ENCODE data around the gene PCDHA13. TPM values are rescaled to one million over a fixed set of nuclear protein-coding genes. Genes with fewer than 3 reads are reported as not detected.

The PCDHA13 gene, protein sequence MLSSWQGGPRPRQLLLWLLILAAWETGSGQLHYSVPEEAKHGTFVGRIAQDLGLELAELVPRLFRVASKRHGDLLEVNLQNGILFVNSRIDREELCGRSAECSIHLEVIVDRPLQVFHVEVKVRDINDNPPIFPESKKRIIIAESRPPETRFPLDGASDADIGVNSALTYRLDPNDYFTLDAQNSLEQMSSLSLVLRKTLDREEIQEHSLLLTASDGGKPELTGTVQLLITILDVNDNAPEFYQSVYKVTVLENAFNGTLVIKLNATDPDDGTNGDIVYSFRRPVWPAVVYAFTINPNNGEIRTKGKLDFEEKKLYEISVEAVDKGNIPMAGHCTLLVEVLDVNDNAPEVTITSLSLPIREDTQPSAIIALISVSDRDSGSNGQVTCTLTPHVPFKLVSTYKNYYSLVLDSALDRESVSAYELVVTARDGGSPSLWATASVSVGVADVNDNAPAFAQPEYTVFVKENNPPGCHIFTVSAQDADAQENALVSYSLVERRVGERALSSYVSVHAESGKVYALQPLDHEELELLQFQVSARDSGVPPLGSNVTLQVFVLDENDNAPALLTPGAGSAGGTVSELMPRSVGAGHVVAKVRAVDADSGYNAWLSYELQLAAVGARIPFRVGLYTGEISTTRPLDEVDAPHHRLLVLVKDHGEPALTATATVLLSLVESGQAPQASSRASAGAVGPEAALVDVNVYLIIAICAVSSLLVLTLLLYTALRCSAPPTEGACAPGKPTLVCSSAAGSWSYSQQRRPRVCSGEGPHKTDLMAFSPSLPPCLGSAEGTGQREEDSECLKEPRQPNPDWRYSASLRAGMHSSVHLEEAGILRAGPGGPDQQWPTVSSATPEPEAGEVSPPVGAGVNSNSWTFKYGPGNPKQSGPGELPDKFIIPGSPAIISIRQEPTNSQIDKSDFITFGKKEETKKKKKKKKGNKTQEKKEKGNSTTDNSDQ
- total RNA-seq: 0.09 TPM in 1 of 2 replicates, not detected in the other

DNA sequence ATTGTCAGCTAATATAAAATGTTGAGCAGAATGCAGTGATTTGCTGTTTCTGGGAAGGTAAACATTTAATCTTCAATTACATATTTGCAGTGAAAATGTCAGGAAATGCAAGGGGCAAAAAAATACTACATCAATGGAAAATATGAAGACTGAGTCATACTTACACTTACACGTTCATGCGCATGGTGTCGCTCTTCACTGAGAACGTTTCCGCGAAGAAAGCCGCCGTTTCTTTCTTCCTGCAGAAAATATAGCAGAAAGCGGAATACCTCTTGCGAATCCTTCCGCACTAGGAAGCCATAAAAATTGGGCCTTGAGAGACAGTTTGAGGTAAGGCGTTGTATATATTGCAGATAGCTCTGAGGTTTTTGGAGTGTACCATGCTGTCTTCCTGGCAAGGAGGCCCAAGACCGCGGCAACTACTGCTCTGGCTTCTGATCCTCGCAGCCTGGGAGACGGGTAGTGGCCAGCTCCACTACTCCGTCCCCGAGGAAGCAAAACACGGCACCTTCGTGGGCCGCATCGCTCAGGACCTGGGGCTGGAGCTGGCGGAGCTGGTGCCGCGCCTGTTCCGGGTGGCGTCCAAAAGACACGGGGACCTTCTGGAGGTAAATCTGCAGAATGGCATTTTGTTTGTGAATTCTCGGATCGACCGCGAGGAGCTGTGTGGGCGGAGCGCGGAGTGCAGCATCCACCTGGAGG, at the start of gene PCDHA13:
Gene PCDHA13 (plus strand): TSS at position 236 of the 702 bp plus-strand sequence. CDS start 145 bp downstream, at position 381.

DNA sequence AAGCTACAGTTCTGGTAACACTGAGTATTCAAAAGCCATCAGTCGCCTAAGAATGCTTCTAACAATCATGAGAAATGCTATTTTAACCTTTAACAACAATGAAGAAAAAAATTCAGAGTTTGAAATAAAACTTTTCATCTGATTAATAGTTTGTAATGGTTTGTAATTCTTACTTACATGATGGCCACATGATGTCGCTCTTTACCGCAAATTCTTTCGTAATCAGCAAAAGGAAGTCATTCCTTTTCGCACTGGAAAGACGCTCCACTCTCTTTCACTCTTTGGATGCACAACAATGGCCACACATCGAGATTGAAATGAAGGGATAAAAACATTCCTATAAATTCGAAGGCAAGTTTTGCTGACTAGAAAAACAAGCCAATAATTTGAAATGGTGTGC, 47.9 kb upstream of the PCDHA13 start, which contains the start of gene PCDHA7:
Gene PCDHA7 (plus strand): TSS at position 277 of the 400 bp plus-strand sequence. CDS start 115 bp downstream, at position 392.

DNA sequence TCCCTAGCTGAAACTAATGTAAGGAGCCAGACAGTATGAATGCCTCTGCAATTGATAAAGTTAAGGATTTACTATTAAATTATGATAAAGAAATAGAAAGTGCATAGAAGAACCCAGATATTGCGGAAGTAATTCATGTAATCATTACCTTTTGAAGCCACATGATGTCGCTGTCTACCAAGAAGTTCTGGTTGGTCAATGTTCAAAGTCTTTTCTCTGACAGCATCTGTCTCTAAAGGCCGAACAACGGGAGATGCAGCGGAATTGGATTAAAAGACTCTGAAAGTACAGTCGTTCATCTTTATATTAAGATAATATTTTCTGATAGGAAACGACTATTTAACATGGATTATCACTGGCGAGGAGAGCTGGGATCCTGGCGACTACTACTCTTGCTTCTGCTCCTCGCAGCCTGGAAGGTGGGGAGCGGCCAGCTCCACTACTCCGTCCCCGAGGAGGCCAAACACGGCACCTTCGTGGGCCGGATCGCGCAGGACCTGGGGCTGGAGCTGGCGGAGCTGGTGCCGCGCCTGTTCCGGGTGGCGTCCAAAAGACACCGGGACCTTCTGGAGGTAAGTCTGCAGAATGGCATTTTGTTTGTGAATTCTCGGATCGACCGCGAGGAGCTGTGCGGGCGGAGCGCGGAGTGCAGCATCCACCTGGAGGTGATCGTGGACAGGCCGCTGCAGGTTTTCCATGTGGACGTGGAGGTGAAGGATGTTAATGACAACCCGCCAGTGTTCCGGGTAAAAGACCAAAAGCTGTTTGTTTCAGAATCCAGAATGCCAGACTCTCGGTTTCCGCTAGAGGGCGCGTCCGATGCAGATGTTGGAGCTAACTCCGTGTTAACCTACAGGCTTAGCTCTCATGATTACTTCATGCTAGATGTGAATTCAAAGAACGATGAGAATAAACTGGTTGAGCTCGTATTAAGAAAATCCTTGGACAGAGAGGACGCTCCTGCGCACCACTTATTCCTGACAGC, 40.7 kb upstream of the PCDHA13 start, which contains the start of gene PCDHA8:
Gene PCDHA8 (plus strand): TSS at position 210 of the 985 bp plus-strand sequence. CDS start 135 bp downstream, at position 345.

DNA sequence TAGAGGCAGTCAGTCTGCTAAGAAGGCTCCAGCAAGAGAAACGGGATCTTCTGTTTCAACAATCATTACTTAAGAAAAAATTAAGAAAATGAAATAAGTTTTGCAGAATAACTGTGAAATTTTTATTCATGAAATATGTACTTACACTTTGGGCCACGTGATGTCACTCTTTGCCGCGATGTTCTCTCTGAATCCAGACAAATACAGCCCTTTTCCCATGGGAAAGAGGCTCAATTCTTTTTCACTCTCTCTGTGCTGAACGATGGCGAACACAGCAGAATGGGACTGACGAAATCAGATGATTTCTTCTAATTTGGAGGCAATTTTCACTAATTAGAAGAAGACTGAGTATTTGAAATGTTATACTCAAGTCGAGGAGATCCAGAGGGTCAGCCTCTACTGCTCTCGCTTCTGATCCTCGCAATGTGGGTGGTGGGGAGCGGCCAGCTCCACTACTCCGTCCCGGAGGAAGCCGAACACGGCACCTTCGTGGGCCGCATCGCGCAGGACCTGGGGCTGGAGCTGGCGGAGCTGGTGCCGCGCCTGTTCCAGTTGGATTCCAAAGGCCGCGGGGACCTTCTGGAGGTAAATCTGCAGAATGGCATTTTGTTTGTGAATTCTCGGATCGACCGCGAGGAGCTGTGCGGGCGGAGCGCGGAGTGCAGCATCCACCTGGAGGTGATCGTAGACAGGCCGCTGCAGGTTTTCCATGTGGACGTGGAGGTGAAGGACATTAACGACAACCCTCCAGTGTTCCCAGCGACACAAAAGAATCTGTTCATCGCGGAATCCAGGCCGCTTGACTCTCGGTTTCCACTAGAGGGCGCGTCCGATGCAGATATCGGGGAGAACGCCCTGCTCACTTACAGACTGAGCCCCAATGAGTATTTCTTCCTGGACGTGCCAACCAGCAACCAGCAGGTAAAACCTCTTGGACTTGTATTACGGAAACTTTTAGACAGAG, 33.5 kb upstream of the PCDHA13 start, which contains the start of gene PCDHA9:
Gene PCDHA9 (plus strand): TSS at position 244 of the 964 bp plus-strand sequence. CDS start 114 bp downstream, at position 358.

DNA sequence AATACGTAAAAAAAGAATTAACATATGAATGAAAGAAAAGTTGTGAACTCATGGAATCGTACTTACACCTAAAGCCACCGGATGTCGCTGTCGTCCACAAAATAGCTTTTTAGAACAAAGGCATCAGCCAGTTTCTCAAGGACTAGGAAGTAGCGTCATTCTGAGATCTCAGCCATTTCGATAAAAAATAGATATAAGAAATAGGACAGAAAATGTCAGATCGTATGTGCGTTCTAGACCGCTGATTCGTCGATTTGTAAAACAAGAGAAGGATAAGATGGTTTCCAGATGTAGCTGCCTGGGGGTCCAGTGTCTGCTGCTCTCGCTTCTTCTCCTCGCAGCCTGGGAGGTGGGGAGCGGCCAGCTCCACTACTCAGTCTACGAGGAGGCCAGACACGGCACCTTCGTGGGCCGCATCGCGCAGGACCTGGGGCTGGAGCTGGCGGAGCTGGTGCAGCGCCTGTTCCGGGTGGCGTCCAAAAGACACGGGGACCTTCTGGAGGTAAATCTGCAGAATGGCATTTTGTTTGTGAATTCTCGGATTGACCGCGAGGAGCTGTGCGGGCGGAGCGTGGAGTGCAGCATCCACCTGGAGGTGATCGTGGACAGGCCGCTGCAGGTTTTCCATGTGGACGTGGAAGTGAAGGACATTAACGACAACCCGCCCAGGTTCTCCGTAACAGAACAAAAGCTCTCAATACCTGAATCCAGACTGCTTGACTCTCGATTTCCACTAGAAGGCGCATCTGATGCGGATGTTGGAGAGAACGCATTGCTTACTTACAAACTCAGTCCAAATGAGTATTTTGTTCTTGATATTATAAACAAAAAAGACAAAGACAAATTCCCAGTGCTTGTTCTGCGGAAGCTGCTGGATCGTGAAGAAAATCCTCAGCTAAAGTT, 25.9 kb upstream of the PCDHA13 start, which contains the start of gene PCDHA10:
Gene PCDHA10 (plus strand): TSS at position 126 of the 903 bp plus-strand sequence. CDS start 152 bp downstream, at position 278.

DNA sequence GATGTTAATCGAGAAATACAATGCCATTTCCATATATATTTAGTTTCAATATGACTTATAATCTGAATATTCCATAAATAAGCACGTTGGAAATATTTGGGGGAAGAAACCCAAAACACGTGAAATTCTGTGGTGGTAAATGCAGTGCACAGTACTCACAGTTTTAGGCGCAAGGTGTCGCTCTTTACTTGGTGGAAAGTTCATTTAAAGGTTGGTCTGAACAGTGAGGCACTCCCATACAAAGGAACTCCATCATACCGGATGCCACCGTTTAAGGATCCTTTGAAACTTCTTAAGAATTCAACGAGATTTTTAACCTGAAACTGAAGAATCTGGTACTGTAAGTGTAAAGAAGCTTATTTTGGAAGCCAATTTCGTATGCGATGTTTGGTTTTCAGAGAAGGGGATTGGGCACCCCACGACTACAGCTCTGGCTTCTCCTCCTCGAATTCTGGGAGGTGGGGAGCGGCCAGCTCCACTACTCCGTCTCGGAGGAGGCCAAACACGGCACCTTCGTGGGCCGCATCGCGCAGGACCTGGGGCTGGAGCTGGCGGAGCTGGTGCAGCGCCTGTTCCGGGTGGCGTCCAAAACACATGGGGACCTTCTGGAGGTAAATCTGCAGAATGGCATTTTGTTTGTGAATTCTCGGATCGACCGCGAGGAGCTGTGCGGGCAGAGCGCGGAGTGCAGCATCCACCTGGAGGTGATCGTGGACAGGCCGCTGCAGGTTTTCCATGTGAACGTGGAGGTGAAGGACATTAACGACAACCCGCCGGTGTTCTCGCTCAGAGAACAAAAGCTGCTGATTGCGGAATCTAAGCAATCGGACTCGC, 13.0 kb upstream of the PCDHA13 start, which contains the start of gene PCDHA11:
Gene PCDHA11 (plus strand): TSS at position 237 of the 834 bp plus-strand sequence. CDS start 147 bp downstream, at position 384.

DNA sequence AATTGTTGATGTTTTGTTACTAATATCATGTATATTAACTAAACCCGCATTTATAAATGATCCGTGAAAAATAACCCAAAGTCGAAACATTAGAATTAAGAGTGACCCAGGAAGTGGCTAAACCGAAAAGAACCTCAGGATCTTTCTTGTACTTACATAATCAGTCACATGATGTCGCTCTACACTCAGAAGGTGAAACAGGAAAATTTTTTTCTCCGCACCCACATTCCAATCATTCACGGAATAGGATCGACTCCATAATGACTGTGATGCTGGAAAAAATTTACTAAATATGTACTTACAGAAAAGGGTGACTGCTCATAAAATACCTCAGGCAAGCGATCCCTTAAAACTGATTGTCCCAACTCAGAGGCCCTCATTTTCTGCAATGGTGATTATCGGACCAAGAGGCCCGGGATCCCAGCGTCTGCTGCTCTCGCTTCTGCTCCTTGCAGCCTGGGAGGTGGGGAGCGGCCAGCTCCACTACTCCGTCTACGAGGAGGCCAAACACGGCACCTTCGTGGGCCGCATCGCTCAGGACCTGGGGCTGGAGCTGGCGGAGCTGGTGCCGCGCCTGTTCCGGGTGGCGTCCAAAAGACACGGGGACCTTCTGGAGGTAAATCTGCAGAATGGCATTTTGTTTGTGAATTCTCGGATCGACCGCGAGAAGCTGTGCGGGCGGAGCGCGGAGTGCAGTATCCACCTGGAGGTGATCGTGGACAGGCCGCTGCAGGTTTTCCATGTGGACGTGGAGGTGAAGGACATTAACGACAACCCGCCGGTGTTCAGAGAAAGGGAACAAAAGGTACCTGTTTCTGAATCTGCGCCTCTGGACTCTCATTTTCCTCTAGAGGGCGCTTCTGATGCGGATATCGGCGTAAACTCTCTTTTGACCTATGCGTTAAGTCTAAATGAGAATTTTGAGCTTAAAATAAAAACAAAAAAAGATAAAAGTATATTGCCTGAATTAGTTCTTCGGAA, 6.5 kb upstream of the PCDHA13 start, which contains the start of gene PCDHA12:
Gene PCDHA12 (plus strand): TSS at position 224 of the 981 bp plus-strand sequence. CDS start 165 bp downstream, at position 389.

DNA sequence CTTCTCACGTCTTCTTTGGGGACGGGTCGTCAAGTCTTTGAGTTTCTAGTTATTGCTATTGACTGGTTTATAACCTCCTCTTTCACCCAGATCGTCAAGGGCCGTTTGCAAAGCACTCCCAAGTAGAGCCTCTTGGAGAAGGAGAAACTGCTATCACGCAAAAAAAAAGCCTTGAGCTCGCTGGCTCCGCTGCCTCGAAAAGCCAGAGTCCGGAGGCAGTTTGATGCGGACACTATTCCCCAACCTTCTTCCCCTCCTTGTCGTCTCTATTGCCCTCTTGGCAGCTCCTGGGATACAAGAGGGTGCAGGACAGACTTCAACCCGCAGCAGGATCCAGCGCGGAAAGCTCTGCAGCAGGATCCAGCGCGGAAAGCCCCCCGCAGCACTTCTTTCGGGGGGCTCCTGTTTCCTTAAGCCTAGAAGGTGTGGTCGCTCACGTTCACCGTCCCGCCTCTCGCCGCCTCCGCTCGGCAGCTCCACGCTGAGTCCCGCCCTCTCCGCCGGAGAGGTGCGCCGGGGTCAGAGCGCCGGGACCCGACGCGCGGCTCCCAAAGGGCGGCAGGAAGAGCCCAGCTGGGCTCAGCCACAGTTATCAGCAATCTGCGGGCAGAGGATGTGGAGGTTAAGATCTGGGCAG, 44.0 kb downstream of the PCDHA13 start, which contains the start of gene PCDHAC1:
Gene PCDHAC1 (plus strand): TSS at position 494 of the 637 bp plus-strand sequence. CDS start 594 bp downstream, outside the sequence.

Other genes starting within 250 kb of the PCDHA13 start
- 1.3 and 1.6 TPM in 2 replicates for gene CD14, start 248.9 kb upstream of the PCDHA13 start, total RNA-seq
- 9.8 and 11.7 TPM in 2 replicates for gene TMCO6, start 242.7 kb upstream of the PCDHA13 start, total RNA-seq
- 53.3 and 90.9 TPM in 2 replicates for gene NDUFA2, start 234.5 kb upstream of the PCDHA13 start, total RNA-seq
- gene IK, start 234.3 kb upstream of the PCDHA13 start, total RNA-seq: 64.8 and 75.5 TPM in 2 replicates
- gene WDR55, start 217.2 kb upstream of the PCDHA13 start, total RNA-seq: 25.9 and 28.6 TPM in 2 replicates
- under 0.01 and 0.09 TPM in 2 replicates for gene DND1, start 208.5 kb upstream of the PCDHA13 start, total RNA-seq
- 39.4 and 52.8 TPM in 2 replicates for gene HARS1, start 190.8 kb upstream of the PCDHA13 start, total RNA-seq
- 22.0 and 26.9 TPM in 2 replicates for gene HARS2, start 190.7 kb upstream of the PCDHA13 start, total RNA-seq
- gene ZMAT2, start 181.7 kb upstream of the PCDHA13 start, total RNA-seq: 41.0 and 58.4 TPM in 2 replicates
- gene PCDHA1, start 96.0 kb upstream of the PCDHA13 start, total RNA-seq: under 0.01 and 0.09 TPM in 2 replicates
- under 0.01 TPM in 1 of 2 replicates, not detected in the other for gene PCDHA2, start 87.3 kb upstream of the PCDHA13 start, total RNA-seq
- gene PCDHA3, start 81.1 kb upstream of the PCDHA13 start, total RNA-seq: 0.11 and 0.17 TPM in 2 replicates
- gene PCDHA4, start 75.1 kb upstream of the PCDHA13 start, total RNA-seq: under 0.01 and 0.17 TPM in 2 replicates
- gene PCDHA5, start 60.5 kb upstream of the PCDHA13 start, total RNA-seq: under 0.01 TPM in 1 of 2 replicates, not detected in the other
- 0.09 and 0.11 TPM in 2 replicates for gene PCDHA6, start 54.2 kb upstream of the PCDHA13 start, total RNA-seq
- gene PCDHA7, start 47.9 kb upstream of the PCDHA13 start, total RNA-seq: 0.17 and 0.33 TPM in 2 replicates
- under 0.01 and 0.09 TPM in 2 replicates for gene PCDHA8, start 40.9 kb upstream of the PCDHA13 start, total RNA-seq
- under 0.01 and 0.09 TPM in 2 replicates for gene PCDHA9, start 33.7 kb upstream of the PCDHA13 start, total RNA-seq
- under 0.01 and 0.09 TPM in 2 replicates for gene PCDHA10, start 26.2 kb upstream of the PCDHA13 start, total RNA-seq
- gene PCDHA11, start 13.2 kb upstream of the PCDHA13 start, total RNA-seq: under 0.01 and 0.09 TPM in 2 replicates
- under 0.01 TPM in 1 of 2 replicates, not detected in the other for gene PCDHA12, start 6.8 kb upstream of the PCDHA13 start, total RNA-seq
- gene PCDHAC1, start 44.2 kb downstream of the PCDHA13 start, total RNA-seq: 0.09 and 0.11 TPM in 2 replicates
- gene PCDHAC2, start 84.4 kb downstream of the PCDHA13 start, total RNA-seq: 0.11 and 0.17 TPM in 2 replicates
- gene PCDHB1, start 169.2 kb downstream of the PCDHA13 start, total RNA-seq: not detected in 2 replicates
- gene PCDHB2, start 212.5 kb downstream of the PCDHA13 start, total RNA-seq: 0.22 and 1.7 TPM in 2 replicates
- 0.22 and 0.69 TPM in 2 replicates for gene PCDHB3, start 218.3 kb downstream of the PCDHA13 start, total RNA-seq
- 0.09 and 0.22 TPM in 2 replicates for gene PCDHB4, start 239.7 kb downstream of the PCDHA13 start, total RNA-seq